ENCODE results near the gene RUFY2.

- TF ChIP-seq CTCF (IDR thresholded peaks at IDR 0.05) (no peak), EP300 (IDR thresholded peaks at IDR 0.05) (no peak)
Measured at GRCh38 chr10:68333440-68334431, 73.3 kb downstream of the RUFY2 start.
